ENCODE data around the gene ABCC1. TPM values are rescaled to one million over a fixed set of nuclear protein-coding genes. Genes with fewer than 3 reads are reported as not detected.
"Not testable (repeated sequence)": the region's sequence is repeated elsewhere in the genome, so short reads cannot be mapped to it uniquely, and the experiment has no call there.

Gene ABCC1
- total and polyA plus RNA-seq, 2 experiments from 2014 or later, result 7.0 to 9.3 TPM

DNA sequence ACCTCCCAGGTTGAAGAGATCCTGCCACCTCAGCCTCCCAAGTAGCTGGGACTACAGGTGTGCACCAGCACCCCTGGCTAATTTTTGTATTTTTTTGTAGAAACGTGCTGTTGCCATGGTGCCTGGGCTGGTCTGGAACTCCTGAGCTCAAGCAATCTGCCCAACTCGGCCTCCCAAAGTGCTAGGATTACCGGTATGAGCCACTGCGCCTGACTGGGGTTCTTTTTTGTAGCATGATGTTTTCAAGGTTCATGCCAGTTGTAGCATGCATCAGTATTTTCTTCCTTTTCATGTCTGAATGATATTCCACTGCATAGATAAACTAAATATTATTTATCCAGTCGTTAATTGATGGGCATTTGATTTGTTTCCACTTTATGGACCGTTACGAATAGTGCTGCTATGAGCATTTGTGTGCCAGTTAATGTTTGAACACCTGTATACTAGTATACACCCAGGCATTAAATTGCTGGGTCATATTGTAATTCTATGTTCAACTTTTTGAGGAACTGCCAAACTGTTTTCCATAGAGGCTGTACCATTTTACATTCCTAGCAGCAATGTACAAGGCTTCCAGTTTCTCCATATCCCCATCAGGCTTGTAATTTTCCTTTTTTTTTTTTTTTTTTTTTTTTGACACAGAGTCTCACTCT is 36.2 kb upstream of the ABCC1 start:
- no peak overlapping the region for H2AFZ ChIP-seq
- no peaks in the 10 kb centered on the region for H3K79me2 ChIP-seq
- no peak for TF ChIP-seq EZH2 (IDR thresholded peaks at IDR 0.05; ENCODE audit: borderline replicate concordance)
- TF ChIP-seq, protein P1, sequence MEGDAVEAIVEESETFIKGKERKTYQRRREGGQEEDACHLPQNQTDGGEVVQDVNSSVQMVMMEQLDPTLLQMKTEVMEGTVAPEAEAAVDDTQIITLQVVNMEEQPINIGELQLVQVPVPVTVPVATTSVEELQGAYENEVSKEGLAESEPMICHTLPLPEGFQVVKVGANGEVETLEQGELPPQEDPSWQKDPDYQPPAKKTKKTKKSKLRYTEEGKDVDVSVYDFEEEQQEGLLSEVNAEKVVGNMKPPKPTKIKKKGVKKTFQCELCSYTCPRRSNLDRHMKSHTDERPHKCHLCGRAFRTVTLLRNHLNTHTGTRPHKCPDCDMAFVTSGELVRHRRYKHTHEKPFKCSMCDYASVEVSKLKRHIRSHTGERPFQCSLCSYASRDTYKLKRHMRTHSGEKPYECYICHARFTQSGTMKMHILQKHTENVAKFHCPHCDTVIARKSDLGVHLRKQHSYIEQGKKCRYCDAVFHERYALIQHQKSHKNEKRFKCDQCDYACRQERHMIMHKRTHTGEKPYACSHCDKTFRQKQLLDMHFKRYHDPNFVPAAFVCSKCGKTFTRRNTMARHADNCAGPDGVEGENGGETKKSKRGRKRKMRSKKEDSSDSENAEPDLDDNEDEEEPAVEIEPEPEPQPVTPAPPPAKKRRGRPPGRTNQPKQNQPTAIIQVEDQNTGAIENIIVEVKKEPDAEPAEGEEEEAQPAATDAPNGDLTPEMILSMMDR (IDR thresholded peaks at IDR 0.05; ENCODE audit: poor library complexity), result no peak
- no peak for TF ChIP-seq EZH2phosphoT487 (IDR thresholded peaks at IDR 0.05; ENCODE audit: low read depth, severe bottlenecking, unreplicated experiment)
- H3K9me2 ChIP-seq (replicated peaks; ENCODE audit: insufficient read depth), result no peaks in the 10 kb centered on the region
- H3K9me3 ChIP-seq (ENCODE audit: low read depth), result no peaks in the 10 kb centered on the region
- H3K4me3 ChIP-seq, result no peak overlapping the region
- no peaks in the 10 kb centered on the region for H4K20me1 ChIP-seq (ENCODE audit: insufficient read depth, poor library complexity, severe bottlenecking)
- H3K27me3 ChIP-seq, result no peaks in the 10 kb centered on the region
- 74% methylated on average over 7 of the region's 7 CpGs for WGBS (ENCODE audit: low lambda C conversion rate, missing lambda C conversion rate)
- H3K4me2 ChIP-seq, result no peak overlapping the region
- H3K27ac ChIP-seq, result no peak overlapping the region
- no peak for DNase-seq (ENCODE audit: low spot score)
- no peaks in the 10 kb centered on the region for H3K36me3 ChIP-seq (replicated peaks; ENCODE audit: insufficient read depth, low read depth)
- H3K4me1 ChIP-seq (ENCODE audit: insufficient read depth), result no peaks in the 10 kb centered on the region

GRCh38 chr16:15915555-15916081 is 33.8 kb upstream of the ABCC1 start:
- H3K36me3 ChIP-seq (replicated peaks; ENCODE audit: insufficient read depth, low read depth), result no peaks in the 10 kb centered on the region
- H4K20me1 ChIP-seq (ENCODE audit: insufficient read depth, poor library complexity, severe bottlenecking), result no peaks in the 10 kb centered on the region
- no peaks in the 10 kb centered on the region for H3K4me1 ChIP-seq (ENCODE audit: insufficient read depth)
- no peaks in the 10 kb centered on the region for H3K9me2 ChIP-seq (replicated peaks; ENCODE audit: insufficient read depth)
- 89% methylated on average over 5 of the region's 5 CpGs for WGBS (ENCODE audit: low lambda C conversion rate, missing lambda C conversion rate)
- H3K79me2 ChIP-seq, result no peaks in the 10 kb centered on the region
- no peak for DNase-seq (ENCODE audit: low spot score)
- H3K4me2 ChIP-seq, result no peak overlapping the region
- H2AFZ ChIP-seq, result no peak overlapping the region
- H3K27me3 ChIP-seq, result no peaks in the 10 kb centered on the region
- no peaks in the 10 kb centered on the region for H3K9me3 ChIP-seq (ENCODE audit: low read depth)
- no peak overlapping the region for H3K4me3 ChIP-seq
- TF ChIP-seq, protein P1 (IDR thresholded peaks at IDR 0.05; ENCODE audit: poor library complexity), result no peak
- TF ChIP-seq EZH2phosphoT487 (IDR thresholded peaks at IDR 0.05; ENCODE audit: low read depth, severe bottlenecking, unreplicated experiment) (no peak), EZH2 (IDR thresholded peaks at IDR 0.05; ENCODE audit: borderline replicate concordance) (no peak)
- H3K27ac ChIP-seq, result no peak overlapping the region

DNA sequence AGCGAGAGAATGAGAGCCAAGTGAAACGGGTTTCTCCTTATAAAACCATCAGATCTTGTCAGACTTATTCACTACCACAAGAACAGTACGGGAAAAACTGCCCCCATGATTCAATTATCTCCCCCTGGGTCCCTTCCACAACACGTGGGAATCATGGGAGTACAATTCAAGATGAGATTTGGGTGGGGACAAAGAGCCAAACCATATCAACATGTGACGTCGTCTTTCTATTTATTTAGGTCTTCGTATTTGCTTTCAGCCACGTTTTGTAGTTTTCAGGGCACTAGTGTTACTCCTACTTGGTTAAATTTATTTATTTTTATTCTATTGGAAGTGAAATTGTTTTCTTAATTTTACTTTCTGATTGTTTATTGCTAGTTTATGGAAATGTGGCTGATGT is 33.1 kb upstream of the ABCC1 start:
- Histone ChIP-seq H2AFZ (no peak overlapping the region), H3K4me3 (no peak overlapping the region), H3K36me3 (replicated peaks; ENCODE audit: insufficient read depth, low read depth) (no peaks in the 10 kb centered on the region), H3K4me1 (ENCODE audit: insufficient read depth) (no peaks in the 10 kb centered on the region), H3K79me2 (no peaks in the 10 kb centered on the region), H3K4me2 (no peak overlapping the region), H3K27ac (no peak overlapping the region), H3K27me3 (no peaks in the 10 kb centered on the region), H3K9me2 (replicated peaks; ENCODE audit: insufficient read depth) (no peaks in the 10 kb centered on the region), H3K9me3 (ENCODE audit: low read depth) (no peaks in the 10 kb centered on the region), H4K20me1 (ENCODE audit: insufficient read depth, poor library complexity, severe bottlenecking) (no peaks in the 10 kb centered on the region)
- 84% methylated on average over 8 of the region's 8 CpGs for WGBS (ENCODE audit: low lambda C conversion rate, missing lambda C conversion rate)
- no peak for DNase-seq (ENCODE audit: low spot score)
- TF ChIP-seq EZH2 (IDR thresholded peaks at IDR 0.05; ENCODE audit: borderline replicate concordance), result no peak

DNA sequence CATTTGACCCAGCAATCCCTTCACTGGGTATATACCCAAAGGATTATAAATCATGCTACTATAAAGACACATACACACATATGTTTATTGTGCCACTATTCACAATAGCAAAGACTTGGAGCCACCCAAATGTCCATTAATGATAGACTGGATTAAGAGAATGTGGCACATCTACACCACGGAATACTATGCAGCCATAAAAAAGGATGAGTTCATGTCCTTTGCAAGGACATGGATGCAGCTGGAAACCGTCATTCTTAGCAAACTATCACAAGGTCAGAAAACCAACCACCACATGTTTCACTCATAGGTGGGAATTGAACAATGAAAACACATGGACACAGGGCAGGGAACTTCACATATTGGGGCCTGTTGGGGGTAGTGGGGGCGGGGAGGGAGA is 31.1 kb upstream of the ABCC1 start:
- not testable (repeated sequence) for H3K36me3 ChIP-seq (replicated peaks; ENCODE audit: insufficient read depth, low read depth); H4K20me1 ChIP-seq (ENCODE audit: insufficient read depth, poor library complexity, severe bottlenecking); H3K4me2 ChIP-seq; DNase-seq (ENCODE audit: low spot score); H3K79me2 ChIP-seq; H3K27me3 ChIP-seq; H3K4me3 ChIP-seq; H3K27ac ChIP-seq; H2AFZ ChIP-seq; H3K4me1 ChIP-seq (ENCODE audit: insufficient read depth); H3K9me2 ChIP-seq (replicated peaks; ENCODE audit: insufficient read depth); H3K9me3 ChIP-seq (ENCODE audit: low read depth)
- WGBS (ENCODE audit: low lambda C conversion rate, missing lambda C conversion rate), result 94% methylated on average over 3 of the region's 3 CpGs
